ENCODE results near the gene CAMK2B. TPM values are rescaled to one million over a fixed set of nuclear protein-coding genes. Genes with fewer than 3 reads are reported as not detected.

The CAMK2B gene
- total and polyA plus RNA-seq, 2 of the 13 experiments (the other 11 are each of a cell fraction or from before 2014, with no cell fraction given) = 0.27 to 0.48 TPM

DNA sequence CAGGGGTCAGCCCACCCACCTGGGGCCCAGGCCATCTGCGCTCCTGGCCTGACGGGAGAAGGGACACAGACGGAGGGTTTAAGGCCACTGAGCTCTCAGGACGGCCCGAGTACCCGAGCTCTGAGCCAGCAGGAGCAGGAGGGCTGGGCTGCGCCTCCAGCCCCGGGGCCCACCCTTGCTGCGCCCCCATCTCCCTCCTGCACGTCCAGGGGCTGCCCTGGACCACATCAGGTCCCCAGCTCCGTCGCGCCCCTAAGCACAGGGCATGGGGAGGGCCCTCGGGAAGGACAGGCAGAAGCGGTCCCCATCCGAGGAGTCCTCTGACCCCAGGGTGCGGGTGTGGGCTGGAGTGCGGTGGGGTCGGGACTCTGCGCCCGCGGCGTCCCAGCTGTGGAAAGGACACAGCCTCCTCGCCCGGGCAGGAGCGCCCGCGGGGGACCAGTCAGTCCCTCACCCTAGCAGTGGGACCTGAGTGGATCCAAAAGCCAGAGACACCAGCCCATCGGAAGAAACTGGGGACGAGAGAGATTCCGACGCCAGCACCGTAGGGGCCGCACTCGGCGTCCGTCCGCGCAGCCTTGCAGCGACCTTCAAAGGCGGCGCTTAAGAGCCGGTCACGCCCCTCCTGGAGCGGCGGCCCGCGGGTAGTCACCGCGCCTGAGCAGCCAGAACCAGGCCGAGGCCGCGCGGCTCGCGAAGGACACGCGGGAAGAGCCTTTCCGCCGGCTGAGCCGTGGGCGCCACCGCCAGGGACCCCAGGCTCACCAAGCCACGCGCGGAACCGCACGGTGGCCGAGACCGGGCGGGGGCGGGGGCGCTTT is 15.9 kb downstream of the CAMK2B start (continued):
- TF ChIP-seq ZSCAN29 (CRISPR knock-in tag; conservative IDR thresholded peaks at IDR 0.05) (no peak), NAIF1 (CRISPR knock-in tag; IDR thresholded peaks at IDR 0.05; ENCODE audit: borderline replicate concordance) (peak; percentile 94), TBX2 (CRISPR knock-in tag; IDR thresholded peaks at IDR 0.05; ENCODE audit: borderline replicate concordance) (0 out of 2 replicates have a peak, but pooled peaks have one; percentile 22), REL (CRISPR knock-in tag; conservative IDR thresholded peaks at IDR 0.05) (no peak), AHR (CRISPR knock-in tag; IDR thresholded peaks at IDR 0.05) (no peak), ZNF251 (CRISPR knock-in tag; IDR thresholded peaks at IDR 0.05) (no peak), ZNF724P (CRISPR knock-in tag; IDR thresholded peaks at IDR 0.05; ENCODE audit: borderline replicate concordance) (no peak), ZFP41 (CRISPR knock-in tag; IDR thresholded peaks at IDR 0.05; ENCODE audit: borderline replicate concordance) (no peak), ZNF687 (CRISPR knock-in tag; IDR thresholded peaks at IDR 0.05) (peak; percentile 73), SP1 (IDR thresholded peaks at IDR 0.05) (no peak), SP1 (CRISPR knock-in tag; IDR thresholded peaks at IDR 0.05) (no peak), KDM1A (CRISPR knock-in tag; IDR thresholded peaks at IDR 0.05) (no peak), ZNF10 (CRISPR knock-in tag; IDR thresholded peaks at IDR 0.05; ENCODE audit: borderline replicate concordance, low read depth) (no peak), ZNF225 (CRISPR knock-in tag; IDR thresholded peaks at IDR 0.05) (no peak), ZBTB3 (CRISPR knock-in tag; IDR thresholded peaks at IDR 0.05; ENCODE audit: borderline replicate concordance, low read depth) (no peak), ZFYVE20 (CRISPR knock-in tag; IDR thresholded peaks at IDR 0.05; ENCODE audit: borderline replicate concordance, low read depth) (no peak), SMAD1 (CRISPR knock-in tag; IDR thresholded peaks at IDR 0.05; ENCODE audit: borderline replicate concordance, low read depth) (no peak), TCF12 (IDR thresholded peaks at IDR 0.05) (no peak), TCF12 (CRISPR knock-in tag; IDR thresholded peaks at IDR 0.05) (no peak)
- TF ChIP-seq, protein P1, sequence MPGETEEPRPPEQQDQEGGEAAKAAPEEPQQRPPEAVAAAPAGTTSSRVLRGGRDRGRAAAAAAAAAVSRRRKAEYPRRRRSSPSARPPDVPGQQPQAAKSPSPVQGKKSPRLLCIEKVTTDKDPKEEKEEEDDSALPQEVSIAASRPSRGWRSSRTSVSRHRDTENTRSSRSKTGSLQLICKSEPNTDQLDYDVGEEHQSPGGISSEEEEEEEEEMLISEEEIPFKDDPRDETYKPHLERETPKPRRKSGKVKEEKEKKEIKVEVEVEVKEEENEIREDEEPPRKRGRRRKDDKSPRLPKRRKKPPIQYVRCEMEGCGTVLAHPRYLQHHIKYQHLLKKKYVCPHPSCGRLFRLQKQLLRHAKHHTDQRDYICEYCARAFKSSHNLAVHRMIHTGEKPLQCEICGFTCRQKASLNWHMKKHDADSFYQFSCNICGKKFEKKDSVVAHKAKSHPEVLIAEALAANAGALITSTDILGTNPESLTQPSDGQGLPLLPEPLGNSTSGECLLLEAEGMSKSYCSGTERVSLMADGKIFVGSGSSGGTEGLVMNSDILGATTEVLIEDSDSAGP (CRISPR knock-in tag; IDR thresholded peaks at IDR 0.05; ENCODE audit: borderline replicate concordance) = no peak
- TF ChIP-seq, protein P2, sequence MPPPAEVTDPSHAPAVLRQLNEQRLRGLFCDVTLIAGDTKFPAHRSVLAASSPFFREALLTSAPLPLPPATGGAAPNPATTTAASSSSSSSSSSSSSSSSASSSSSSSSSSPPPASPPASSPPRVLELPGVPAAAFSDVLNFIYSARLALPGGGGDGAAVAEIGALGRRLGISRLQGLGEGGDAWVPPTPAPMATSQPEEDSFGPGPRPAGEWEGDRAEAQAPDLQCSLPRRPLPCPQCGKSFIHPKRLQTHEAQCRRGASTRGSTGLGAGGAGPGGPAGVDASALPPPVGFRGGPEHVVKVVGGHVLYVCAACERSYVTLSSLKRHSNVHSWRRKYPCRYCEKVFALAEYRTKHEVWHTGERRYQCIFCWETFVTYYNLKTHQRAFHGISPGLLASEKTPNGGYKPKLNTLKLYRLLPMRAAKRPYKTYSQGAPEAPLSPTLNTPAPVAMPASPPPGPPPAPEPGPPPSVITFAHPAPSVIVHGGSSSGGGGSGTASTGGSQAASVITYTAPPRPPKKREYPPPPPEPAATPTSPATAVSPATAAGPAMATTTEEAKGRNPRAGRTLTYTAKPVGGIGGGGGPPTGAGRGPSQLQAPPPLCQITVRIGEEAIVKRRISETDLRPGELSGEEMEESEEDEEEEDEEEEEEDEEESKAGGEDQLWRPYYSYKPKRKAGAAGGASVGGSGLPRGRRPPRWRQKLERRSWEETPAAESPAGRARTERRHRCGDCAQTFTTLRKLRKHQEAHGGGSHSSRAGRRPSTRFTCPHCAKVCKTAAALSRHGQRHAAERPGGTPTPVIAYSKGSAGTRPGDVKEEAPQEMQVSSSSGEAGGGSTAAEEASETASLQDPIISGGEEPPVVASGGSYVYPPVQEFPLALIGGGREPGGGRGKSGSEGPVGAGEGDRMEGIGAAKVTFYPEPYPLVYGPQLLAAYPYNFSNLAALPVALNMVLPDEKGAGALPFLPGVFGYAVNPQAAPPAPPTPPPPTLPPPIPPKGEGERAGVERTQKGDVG (CRISPR knock-in tag; IDR thresholded peaks at IDR 0.05; ENCODE audit: borderline replicate concordance) = no peak
